ENCODE measurements around the gene NPLOC4.
"Not testable (repeated sequence)": the region's sequence is repeated elsewhere in the genome, so short reads cannot be mapped to it uniquely, and the experiment has no call there.

The NPLOC4 gene

DNA sequence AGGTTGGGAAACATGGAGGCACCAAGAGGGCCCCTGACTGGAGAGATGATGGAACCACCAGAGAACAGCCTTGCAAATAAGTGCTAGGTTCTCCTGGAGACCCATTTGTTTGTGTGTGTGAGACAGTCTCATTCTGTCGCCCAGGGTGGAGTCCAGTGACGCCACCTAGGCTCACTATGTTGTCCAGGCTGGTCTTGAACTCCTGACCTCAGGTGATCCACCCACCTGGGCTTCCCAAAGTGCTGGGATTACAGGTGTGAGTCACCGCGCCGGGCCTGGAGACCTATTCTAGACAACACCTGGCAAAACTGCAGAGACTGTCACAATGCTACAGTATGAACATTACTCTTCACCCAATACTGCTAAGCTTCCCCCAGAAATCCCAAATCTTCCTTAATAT is 1.5 kb downstream of the NPLOC4 start:
- DNase-seq (ENCODE audit: low read depth) = no peak

GRCh38 chr17:81631482-81631881 is 5.4 kb downstream of the NPLOC4 start:
- no peak for DNase-seq (ENCODE audit: low read depth)

DNA sequence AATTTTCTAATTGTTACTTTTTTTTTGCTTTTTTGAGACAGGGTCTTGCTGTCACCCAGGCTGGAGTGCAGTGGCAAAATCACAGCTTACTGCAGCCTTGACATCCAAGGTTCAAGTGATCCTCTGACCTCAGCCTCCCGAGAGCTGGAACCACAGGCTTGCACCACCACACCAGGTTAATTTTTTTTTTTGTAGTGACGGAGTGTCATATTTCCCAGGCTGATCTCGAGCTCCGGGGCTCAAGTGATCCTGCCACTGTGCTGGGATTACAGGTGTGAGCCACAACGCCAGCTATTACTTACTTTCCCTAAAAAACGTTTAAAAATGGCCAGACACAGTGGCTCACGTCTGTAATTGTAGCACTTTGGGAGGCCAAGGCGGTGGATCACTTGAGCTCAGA is 6.6 kb downstream of the NPLOC4 start:
- no peak for DNase-seq (ENCODE audit: low read depth)

- DNase-seq (ENCODE audit: low read depth) = no peak
Measured at GRCh38 chr17:81621494-81622130, 15.3 kb downstream of the NPLOC4 start.

GRCh38 chr17:81618307-81618706 is 18.6 kb downstream of the NPLOC4 start:
- DNase-seq (ENCODE audit: low read depth) = not testable (repeated sequence)

DNA sequence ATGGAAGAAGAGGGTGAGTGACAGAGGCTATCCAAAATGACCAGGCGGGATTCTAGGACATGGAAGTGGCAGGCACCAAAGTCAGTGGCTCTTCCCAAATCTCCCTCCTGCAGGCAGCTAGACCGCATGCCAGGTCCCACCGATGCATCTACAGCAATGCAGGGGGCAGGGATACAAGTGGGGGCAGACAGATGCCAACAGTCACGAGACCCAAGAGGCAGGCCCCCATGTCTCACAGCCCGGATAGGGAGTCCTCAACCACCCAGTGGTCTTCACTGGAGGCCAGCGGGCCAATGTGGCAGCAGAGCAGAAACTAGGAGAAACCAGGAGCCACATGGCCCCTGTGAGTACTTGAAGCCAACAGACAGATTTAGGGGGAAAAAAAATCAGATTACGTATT is 20.0 kb downstream of the NPLOC4 start:
- DNase-seq (ENCODE audit: low read depth) = no peak

GRCh38 chr17:81615401-81615930 is 21.4 kb downstream of the NPLOC4 start:
- DNase-seq (ENCODE audit: low read depth) = no peak

DNA sequence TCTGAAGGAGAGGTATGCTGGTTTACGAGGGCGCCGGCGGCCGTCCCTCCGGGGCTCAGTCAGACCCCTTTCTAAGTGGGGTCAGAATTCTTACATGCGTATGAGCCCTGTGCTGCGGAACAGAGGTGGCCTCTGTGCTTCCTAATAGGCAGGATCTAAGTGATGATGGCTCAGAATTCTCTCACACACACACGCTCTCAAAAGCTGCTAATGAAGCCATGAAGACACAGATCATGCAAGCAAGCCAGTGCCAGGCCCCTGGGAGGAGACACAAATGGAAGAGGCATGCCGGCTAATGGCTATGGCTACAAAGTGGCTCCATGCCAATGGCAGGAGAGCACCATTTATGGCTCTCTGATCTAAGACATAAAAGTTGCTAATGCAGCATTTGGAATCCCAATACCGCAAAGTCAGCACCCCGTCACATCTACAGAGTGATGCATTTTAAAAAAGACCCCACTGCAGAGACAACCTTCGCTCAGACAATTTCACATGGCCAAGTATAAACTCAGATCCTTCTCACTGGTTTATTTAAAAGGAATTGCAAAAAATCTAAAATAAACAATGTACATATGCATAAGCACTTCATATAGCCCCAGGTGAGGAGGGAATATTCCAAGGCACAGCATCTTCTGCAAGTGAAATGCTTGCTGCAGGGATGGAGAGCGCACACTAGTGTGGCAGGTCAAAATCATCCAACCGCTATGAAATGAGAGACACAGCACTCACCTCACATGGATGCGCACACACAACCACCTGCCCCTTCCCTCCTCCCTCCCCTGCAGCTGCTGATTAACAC is 24.5 kb downstream of the NPLOC4 start:
- DNase-seq (ENCODE audit: low read depth) = no peak

DNA sequence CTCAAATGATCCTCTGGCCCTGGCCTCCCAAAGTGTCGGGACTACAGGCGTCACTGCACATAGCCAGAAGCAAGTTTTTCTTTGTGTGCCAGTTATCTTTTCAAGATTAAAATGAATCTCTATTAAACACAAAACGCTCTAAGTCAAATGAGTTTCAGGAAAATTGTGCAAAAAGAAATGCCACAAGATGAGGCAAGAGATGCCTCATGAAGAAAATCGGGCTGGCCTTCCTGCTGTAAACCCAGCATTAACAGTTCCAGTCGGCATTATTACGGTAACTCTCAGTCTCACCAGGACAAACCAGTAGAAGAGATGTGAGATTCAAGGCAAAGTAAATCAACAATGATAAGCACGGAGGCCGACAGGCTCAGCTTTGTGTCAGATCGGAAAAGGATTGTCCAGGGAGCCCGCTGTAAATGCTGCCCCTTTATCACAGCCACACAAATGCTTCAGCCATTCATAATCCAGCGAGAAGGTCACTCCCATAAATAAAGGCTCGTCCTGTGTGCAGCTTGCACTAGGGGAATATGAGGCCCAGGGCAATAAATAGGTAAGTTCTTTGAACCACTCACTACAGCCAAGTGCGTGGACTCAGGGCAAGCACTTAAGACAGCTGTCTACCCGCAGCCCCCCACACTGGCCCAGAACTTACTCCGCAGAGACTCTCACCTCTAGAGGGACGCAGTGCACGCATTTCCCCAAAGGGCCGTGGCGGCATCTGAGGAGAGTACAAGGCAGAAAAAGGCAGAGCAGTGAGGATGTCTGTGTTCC is 27.2 kb downstream of the NPLOC4 start:
- DNase-seq (ENCODE audit: low read depth) = no peak

DNA sequence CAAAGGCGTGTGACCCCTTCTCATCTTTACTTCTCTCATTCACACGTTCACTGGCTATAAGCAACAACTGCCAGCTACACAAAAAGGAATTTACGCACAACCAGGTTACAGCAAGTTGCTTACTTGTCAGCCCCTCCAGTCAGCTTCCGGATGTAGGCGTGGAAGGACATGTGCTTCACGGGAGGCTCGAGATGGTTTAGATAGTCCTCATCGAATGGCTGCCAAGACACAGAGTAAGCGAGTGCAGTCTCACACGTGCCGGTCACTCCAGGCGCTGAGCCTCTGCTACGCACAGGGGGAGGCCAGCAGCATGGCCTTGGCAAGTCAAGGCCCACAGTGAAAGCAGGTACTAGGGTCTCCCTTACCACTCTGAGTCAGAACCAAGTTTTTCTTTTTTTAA is 28.3 kb downstream of the NPLOC4 start:
- DNase-seq (ENCODE audit: low read depth) = no peak

DNA sequence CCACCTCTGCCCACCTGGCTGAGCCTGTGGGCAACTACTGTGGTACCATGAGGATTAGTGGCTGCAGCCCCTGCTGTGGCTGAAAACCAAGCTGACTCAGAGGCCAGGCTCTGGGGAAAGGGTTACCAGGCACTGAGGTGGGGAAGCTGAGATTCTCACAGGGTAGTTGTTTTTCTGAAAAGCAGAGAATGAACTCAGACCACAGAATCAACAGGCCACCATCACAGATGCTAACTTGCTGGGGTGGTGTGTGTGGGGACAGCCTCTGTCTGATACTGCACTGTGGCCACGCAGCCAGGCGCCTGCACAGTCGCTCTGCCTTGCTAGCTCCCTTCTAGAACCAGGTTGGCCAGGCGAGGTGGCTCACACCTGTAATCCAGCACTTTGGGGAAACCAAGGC is 28.8 kb downstream of the NPLOC4 start:
- DNase-seq (ENCODE audit: low read depth) = no peak

GRCh38 chr17:81607431-81607830 is 29.5 kb downstream of the NPLOC4 start:
- no peak for DNase-seq (ENCODE audit: low read depth)

DNA sequence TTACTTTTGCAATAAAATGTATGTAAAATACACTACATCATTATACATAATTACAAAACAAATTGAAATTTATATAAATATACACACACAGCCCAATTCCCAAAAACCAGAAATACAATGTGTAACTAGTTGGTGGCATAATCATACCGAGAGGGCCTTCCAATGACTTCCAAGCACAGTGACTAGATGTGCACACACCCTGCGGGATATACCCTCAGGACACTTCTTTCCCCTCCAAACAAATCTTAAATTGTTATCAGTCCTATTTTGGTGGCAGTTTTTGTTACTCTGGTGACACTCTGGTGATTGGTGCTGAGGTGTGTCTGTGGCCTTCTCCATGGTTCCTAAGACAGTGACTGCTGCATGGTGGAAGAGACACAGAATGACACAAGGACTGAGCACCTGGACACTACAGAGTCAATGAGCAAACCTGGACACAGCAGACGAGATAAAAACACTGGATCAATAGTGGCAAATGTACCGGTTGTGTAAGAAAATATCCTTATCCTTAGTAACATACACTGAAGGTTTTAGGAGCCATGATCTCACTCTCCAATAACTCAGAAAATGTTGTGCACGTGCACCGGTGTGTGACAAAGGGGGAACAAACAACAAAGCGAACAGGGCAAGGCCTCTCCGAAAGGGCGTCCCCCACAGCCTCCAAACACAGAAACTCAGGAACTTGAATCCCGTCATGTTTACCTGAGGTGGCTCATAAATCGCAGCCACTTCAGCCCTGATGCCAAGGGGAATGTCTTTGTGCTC is 32.9 kb downstream of the NPLOC4 start:
- DNase-seq (ENCODE audit: low read depth) = no peak

DNA sequence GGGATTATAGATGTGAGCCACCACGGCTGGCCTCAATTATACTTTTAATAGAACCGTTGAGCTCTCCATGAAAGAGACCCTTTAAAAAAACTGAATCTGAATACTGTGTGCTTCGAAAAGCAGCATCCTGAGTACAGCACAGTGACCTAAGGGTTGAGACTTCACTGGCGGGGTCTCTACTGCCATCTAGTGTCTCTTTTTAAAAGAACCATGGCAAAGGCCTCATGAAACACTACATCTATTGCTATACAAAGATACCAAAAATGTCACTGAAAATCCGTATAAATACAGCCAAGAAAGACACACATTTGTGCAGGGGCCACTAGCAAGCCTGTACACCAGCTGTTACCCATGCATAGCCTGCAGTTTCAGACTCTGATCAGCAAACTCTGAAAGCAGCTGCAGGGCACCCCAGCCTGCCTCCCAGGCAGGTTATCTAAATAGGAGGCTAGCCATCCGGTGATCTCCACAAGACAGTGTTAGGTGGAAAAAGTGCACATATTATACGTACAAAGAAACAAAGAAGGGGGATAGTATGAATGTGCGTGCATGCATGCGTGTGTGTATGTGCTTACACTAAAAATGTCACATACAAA is 35.3 kb downstream of the NPLOC4 start:
- peak; percentile 21 for DNase-seq (ENCODE audit: low read depth)

- no peak for DNase-seq (ENCODE audit: low read depth)
Measured at GRCh38 chr17:81599719-81600486, 37.0 kb downstream of the NPLOC4 start.

DNA sequence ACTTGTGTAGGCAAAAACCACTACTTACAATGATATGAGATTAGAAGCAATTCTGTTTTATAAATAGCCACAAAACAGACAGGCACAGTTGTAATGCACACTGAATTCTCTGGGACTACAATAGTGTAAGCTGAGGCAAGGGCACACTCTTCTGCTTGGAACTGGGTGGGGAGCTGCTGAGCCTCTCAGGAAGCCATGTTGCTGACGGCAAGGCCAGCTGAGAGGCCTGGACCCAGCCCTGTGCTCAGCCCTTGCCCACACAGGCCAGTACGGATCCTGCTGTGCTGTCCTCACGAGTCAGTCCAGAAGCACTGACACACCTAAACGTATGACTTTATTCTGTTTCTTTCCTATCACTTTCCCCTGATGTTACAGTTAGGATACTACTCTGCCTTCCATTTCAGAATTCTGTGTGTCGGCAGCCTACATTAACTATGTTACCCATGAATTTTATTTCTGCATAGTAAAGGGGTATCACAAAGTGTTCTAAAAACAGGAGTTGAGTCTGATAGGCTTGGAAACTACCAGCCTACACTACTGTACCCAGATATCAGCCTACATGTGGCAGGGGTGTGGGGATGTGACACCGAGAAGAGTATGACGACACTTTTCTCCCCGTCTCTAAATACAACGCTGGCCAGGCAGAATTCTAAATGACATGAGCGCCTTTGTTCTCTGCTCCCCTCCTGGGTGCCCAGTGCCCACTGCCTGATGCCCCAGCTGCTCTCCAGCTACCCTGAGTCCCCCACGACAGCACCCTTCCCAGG is 43.6 kb downstream of the NPLOC4 start:
- DNase-seq (ENCODE audit: low read depth) = no peak

GRCh38 chr17:81591971-81592370 is 44.9 kb downstream of the NPLOC4 start:
- DNase-seq (ENCODE audit: low read depth) = no peak

- no peak for DNase-seq (ENCODE audit: low read depth)
Measured at GRCh38 chr17:81590121-81590520, 46.8 kb downstream of the NPLOC4 start.

DNA sequence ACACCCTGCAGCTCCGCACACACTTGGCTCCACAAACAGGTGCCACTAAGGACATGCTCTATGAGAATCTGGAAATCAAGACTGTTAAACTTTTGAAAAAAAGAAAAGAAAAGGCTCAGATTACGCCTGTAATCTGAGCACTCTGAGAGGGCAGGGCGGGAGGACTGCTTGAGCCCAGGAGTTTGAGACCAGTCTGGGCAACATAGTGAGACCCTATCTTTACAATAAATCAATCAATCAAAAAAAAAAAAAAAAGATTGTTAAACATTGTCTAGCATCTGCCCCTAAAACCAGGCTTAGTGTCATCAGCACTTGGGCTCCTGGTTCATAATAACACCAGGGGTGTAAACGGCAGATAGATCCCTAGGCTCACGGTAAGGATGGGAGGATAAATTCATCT is 47.3 kb downstream of the NPLOC4 start:
- no peak for DNase-seq (ENCODE audit: low read depth)

- DNase-seq (ENCODE audit: low read depth) = no peak
Measured at GRCh38 chr17:81586096-81586495, 50.8 kb downstream of the NPLOC4 start.

All from CMK (cell line).